HG03571 (cell line): ENCODE measurements around the gene NFATC2.

Experiments used
- ATAC-seq: cut with Tn5 transposase; IDR thresholded peaks from one replicate; pipeline ENCODE4 v1.9.1; 2021; ENCODE audit not compliant: unreplicated experiment

NFATC2 gene

GRCh38 chr20:51437182-51437924 is 105.2 kb downstream of the NFATC2 start:
- no peak for ATAC-seq

GRCh38 chr20:51434580-51435247 is 107.8 kb downstream of the NFATC2 start:
- ATAC-seq: no peak

GRCh38 chr20:51434026-51434425 is 108.5 kb downstream of the NFATC2 start:
- ATAC-seq: no peak

GRCh38 chr20:51432875-51433274 is 109.6 kb downstream of the NFATC2 start:
- ATAC-seq: no peak

GRCh38 chr20:51432251-51432784 is 110.2 kb downstream of the NFATC2 start:
- no peak for ATAC-seq

GRCh38 chr20:51431321-51431720 is 111.2 kb downstream of the NFATC2 start:
- no peak for ATAC-seq

GRCh38 chr20:51430198-51430950 is 112.1 kb downstream of the NFATC2 start:
- no peak for ATAC-seq

- ATAC-seq: no peak
Measured at GRCh38 chr20:51429696-51430095, 112.8 kb downstream of the NFATC2 start.

GRCh38 chr20:51429144-51429482 is 113.4 kb downstream of the NFATC2 start:
- ATAC-seq: no peak

- ATAC-seq: no peak
Measured at GRCh38 chr20:51428401-51429143, 113.9 kb downstream of the NFATC2 start.

GRCh38 chr20:51427651-51428291 is 114.7 kb downstream of the NFATC2 start:
- no peak for ATAC-seq

GRCh38 chr20:51426718-51427650 is 115.5 kb downstream of the NFATC2 start:
- ATAC-seq: no peak

- no peak for ATAC-seq
Measured at GRCh38 chr20:51425347-51426106, 117.0 kb downstream of the NFATC2 start.

- no peak for ATAC-seq
Measured at GRCh38 chr20:51424270-51425117, 118.0 kb downstream of the NFATC2 start.

GRCh38 chr20:51423810-51424209 is 118.7 kb downstream of the NFATC2 start:
- ATAC-seq: no peak

GRCh38 chr20:51423290-51423667 is 119.2 kb downstream of the NFATC2 start:
- ATAC-seq: no peak

- no peak for ATAC-seq
Measured at GRCh38 chr20:51422514-51423289, 119.8 kb downstream of the NFATC2 start.
